IPS-NIHi11 (cell line): ENCODE data around the gene AKAP6.
A peak's percentile ranks its signal among the peaks of the same experiment; 100 is the strongest.

Experiments
- DNase-seq: peaks from one replicate; pipeline ENCODE4 v3.0.0; 2012; ENCODE audit warnings: mixed read lengths, low spot score

AKAP6 gene

GRCh38 chr14:32491416-32492016 is 162.4 kb downstream of the AKAP6 start:
- DNase-seq = no peak

GRCh38 chr14:32492457-32492856 is 163.4 kb downstream of the AKAP6 start:
- no peak for DNase-seq

- DNase-seq = no peak
These were observed 165.7 kb downstream of the AKAP6 start for GRCh38 chr14:32494609-32495434.

DNA sequence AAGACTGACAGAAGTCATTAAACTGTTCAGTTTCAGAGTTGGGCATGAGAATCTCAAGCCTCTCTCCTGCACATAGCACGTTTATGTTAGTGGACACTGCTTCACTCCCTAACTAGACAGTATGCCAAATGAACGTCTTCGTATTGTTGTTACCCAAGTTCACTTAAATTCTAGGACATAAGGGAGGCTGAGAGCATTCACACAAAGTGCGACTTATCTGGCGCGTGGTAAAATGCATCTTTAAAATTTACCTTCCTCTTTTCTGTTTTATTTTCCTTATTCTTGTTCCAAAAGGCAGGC is 166.3 kb downstream of the AKAP6 start:
- no peak for DNase-seq

DNA sequence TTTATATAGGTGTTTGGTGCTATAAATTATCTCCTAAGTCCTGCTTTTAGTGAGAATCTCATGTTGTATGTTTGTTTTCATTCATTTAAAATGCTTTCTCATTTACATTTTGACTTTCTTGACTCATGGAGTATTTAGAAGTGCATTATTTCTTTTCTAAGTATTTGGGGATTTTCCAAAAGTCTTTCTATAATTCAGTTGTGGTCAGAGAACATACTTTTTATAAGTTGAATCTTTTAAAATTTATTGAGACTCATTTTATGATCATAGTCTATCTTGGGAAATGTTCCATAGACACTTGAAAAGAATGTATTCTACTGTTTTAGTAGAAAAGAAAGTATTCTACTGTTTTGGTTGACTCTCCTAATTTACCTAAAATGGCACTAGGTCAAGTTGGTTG is 168.2 kb downstream of the AKAP6 start:
- no peak for DNase-seq

DNA sequence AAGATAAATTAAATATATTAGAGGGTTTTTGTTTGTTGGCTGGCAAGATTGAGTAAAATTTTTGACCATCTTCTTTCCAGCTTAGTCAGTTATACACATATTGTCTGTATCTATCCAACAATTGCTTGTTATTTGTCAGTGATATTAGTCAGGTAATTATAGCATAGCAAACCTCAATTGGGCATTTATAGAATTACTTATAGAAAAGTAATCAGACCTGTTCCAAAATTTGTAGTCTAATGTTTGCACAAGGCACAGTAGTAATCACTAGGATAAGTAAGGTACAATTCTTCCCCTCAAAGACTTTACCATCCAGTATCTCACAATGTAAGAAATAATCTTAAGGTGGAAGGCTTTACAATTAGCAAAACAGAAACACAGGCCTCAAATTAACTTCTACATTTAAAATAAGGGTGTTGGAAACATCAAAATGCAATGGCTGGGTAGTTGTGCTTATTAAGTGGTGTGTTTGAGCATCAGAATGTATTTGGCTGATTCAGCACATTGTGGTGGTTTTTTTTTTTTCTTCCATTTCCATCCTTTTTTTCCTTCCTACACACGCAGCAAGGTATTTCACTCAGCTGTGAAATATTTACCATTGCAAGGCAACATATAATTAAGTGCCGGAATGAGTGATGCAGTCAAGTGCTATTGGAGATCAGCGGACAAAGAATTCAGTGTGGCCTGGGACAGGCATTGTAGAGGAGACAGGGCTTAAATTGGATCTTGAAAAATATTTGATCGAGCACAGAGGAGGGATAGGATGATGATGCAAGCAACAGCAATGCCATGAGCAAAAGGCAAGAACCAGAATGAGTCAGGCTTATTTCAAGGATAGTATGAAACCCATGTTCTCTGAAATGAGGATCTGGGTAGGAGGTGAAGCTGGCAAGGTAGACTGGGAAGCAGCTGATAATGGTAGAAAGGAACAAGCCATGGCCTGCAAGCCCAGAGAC is 178.2 kb downstream of the AKAP6 start:
- DNase-seq = no peak

DNA sequence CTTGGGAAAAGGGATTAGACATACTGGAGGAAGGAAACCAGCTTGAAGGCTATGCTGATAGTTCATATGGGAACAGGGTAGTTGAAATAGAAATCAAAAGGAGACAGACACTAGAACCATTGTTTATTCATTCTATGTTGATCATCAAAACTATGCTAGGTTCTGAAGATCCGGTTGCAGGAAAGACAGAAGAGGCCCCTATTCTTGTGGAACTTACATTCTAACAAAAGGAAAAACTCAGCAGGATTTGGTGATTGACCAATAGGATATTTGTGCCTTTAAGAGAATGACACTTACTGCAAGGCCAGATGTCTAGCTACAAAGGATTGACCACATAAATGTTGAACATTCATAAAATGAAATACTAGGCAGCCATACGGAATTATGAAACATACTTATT is 179.2 kb downstream of the AKAP6 start:
- no peak for DNase-seq

DNA sequence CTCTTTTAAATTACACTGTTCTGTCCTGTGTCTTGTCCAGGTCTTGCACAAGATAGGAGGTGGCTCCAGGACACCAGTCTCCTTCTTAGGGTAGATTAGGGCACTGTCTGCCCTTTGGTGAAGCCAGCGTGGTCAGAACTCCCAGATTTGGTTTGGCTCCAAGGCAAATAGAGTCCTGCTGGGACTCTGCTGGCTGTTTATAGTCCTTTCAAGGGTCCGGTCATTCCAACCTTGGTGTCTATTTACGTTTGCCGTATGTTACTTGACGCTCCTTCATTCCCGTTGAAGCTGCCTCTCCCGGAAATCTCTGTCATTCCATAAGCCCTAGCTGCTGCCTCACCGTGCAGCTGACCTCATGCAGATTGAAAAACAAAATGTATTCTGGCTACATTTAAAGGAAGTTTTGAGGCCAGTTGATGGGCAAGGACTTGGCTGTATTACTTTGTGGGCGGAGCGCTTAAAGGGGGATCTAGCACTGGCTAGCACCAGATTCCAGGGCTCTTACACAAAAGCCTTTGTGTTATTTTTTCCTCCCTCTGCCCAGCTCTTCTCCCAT is 180.6 kb downstream of the AKAP6 start:
- peak; percentile 27 for DNase-seq

DNA sequence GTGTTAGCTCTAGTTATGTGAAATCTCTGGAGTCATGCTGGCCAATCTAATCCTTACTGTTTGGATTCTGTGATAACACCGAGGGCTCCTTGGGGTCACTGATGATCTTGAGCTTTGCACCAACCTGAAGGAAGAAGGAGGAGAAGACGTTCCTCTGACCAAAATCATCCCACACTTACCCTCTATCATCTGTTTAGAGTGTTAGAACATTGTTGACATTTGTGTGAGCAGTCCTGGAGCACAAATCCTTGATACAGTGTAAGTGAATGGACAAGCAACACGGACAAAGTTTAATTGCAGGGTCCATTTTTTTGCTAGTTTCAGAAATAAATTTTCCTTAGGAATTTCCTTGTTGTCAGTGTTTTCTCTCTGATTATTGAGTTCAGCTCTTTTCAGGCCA is 181.7 kb downstream of the AKAP6 start:
- DNase-seq = no peak

GRCh38 chr14:32512348-32512747 is 183.2 kb downstream of the AKAP6 start:
- DNase-seq = no peak

- DNase-seq = no peak
These were observed 183.7 kb downstream of the AKAP6 start for GRCh38 chr14:32512813-32513212.

- no peak for DNase-seq
These were observed 184.5 kb downstream of the AKAP6 start for GRCh38 chr14:32513571-32514009.

- no peak for DNase-seq
These were observed 185.1 kb downstream of the AKAP6 start for GRCh38 chr14:32514236-32514635.

DNA sequence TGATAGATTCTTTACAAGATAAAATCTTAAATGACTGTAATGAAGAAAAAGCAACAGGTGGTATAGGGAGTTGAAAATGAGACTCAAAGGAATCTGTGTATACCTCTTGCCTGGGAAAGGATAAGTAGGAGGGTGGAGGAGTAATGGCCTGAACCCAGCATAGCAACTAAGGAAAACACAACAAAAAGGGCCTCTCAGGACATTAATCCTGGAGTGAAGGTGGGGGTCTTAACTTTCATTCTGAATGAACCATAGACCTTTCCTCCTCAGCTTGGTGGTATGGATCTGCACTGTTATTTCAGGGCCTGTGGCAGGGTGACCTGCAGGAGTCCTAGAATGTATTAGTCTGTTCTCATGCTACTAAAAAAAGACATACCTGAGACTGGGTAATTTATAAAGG is 185.6 kb downstream of the AKAP6 start:
- DNase-seq = no peak

- DNase-seq = no peak
These were observed 195.7 kb downstream of the AKAP6 start for GRCh38 chr14:32524609-32525375.

DNA sequence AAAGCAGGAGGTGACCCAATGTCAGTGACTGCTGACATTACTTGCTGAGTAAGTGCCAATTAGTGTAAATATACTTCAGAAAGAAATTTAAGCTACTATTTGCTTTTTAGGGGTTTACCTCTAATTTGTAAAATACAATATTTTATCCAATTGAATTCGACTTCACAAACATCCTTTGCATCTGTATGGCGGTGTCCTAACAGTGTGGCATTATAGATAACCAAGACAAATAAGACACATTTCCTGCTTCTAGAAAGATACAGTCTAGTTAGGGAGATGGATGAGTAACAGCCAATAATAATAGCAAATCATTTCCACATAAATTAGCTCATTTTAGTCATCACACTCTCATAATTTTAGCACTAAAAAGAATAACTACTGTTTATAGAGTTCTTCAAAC is 196.5 kb downstream of the AKAP6 start:
- DNase-seq = no peak

DNA sequence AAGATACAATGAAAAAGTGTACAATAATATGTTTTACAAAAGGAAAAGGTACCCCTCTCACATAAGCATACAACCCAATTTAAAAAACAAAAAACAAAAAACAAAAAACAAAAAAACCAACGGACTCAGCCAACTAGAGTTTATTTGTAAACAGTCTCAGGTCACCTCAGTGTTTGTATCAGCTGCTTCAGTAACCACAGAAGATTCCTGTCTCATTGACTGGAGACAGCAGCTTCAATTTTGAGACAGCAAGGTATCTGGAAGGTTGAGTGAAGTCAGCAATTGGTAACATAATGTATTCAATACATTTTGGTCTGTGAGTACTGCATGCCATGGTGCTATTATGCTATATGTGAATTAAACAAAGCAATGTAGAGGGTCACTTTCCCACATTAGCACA is 201.7 kb downstream of the AKAP6 start:
- DNase-seq = no peak

DNA sequence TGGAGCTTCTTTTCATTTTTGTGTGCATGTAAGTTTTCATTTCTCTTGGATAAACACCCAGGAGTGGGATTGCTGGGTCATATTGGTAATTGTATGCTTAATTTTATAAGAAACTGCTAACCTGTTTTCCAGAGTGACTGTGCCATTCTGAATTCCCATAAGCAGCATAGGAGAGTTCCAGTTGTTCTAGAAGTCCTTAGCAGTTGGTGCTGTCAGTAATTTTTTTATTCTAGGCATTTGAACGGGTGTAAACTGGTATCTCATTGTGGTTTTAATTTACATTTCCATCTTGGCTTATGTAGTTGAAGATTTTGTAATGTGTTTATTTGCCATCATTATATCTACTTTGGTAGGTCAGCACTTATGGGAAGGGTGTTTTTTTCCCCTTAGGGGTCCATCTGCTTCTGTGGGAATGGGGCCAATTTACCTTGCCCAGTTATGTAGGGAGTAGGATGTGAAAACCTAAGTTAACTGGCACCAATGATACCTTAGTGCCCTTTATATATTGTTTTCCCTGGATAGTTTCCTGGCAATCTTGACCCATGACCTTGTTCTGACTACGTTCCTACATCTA is 202.9 kb downstream of the AKAP6 start:
- DNase-seq = no peak

- DNase-seq = no peak
These were observed 205.0 kb downstream of the AKAP6 start for GRCh38 chr14:32534145-32534544.

DNA sequence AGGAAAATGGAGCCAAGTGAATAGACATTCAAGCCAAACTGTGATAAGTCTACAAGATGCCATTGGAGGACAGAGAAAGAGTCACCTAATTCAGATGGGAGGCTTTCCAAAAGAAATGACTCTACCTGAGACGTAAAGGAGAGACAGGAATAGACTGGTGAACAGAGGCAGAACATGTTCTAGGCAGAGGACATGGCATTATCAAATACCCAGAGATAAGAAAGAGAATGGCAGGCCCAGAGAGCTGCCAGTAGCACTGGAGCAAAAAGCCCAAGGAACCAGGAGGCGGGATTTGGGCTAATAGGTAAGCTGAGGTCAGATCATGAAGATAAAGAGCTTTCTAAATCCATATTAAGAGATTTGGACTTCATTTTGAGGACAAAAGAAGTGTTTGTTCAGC is 207.1 kb downstream of the AKAP6 start:
- DNase-seq = no peak

GRCh38 chr14:32537166-32537565 is 208.1 kb downstream of the AKAP6 start:
- DNase-seq = no peak
